Osteocyte (in vitro differentiated cells): ENCODE results near the gene GFI1B. TPM values are rescaled to one million over a fixed set of nuclear protein-coding genes. Genes with fewer than 3 reads are reported as not detected.
"Not testable (repeated sequence)": the region's sequence is repeated elsewhere in the genome, so short reads cannot be mapped to it uniquely, and the experiment has no call there.

ENCODE experiments used
- DNase-seq: peaks from one replicate; pipeline ENCODE4 v3.0.0; 2021; ENCODE audit warnings: mixed read lengths; ENCODE audit not compliant: unreplicated experiment; ENCODE audit errors: extremely low spot score
- H3K27ac Mint-ChIP-seq: one replicate; pipeline ENCODE4 v1.8.0; 2021; ENCODE audit warnings: mild to moderate bottlenecking, mixed read lengths; ENCODE audit not compliant: unreplicated experiment
- H3K27me3 Mint-ChIP-seq: one replicate; pipeline ENCODE4 v1.8.0; 2021; ENCODE audit warnings: mixed read lengths; ENCODE audit not compliant: unreplicated experiment
- H3K36me3 Mint-ChIP-seq: one replicate; pipeline ENCODE4 v1.8.0; 2021; ENCODE audit warnings: mixed read lengths; ENCODE audit not compliant: unreplicated experiment
- H3K4me1 Mint-ChIP-seq: one replicate; pipeline ENCODE4 v1.8.0; 2021; ENCODE audit warnings: mixed read lengths; ENCODE audit not compliant: unreplicated experiment
- H3K4me3 Mint-ChIP-seq: one replicate; pipeline ENCODE4 v1.8.0; 2021; ENCODE audit warnings: mild to moderate bottlenecking, moderate library complexity, mixed read lengths; ENCODE audit not compliant: unreplicated experiment
- H3K9me3 Mint-ChIP-seq: one replicate; pipeline ENCODE4 v1.8.0; 2021; ENCODE audit warnings: mixed read lengths; ENCODE audit not compliant: unreplicated experiment
- microRNA-seq: library from miRNA; unstranded; fragments of <30 nt; microRNA quantifications from one replicate; pipeline ENCODE4 v1.1.0, GENCODE V29; 2020; ENCODE audit not compliant: unreplicated experiment
- total RNA-seq: library from RNA; stranded (reverse); gene quantifications from 2 replicates; pipeline ENCODE4 v1.2.1, GENCODE V29; 2021
- TF ChIP-seq, protein P1 (sequence below): fragments of 200-600 bp; sonication (generic); IDR thresholded peaks from 2 replicates; pipeline ENCODE4 v1.5.0; 2021; ENCODE audit warnings: antibody characterized with exemption, mild to moderate bottlenecking, moderate library complexity

GFI1B gene
- total RNA-seq, 1 donor from 2014 or later = not detected

- Mint-ChIP-seq H3K36me3 (peaks cover 8% of the 10 kb centered on the region), H3K9me3 (no peaks in the 10 kb centered on the region), H3K4me3 (no peak overlapping the region), H3K27me3 (no peaks in the 10 kb centered on the region), H3K27ac (no peak overlapping the region), H3K4me1 (no peaks in the 10 kb centered on the region)
- no peak for DNase-seq
- TF ChIP-seq, protein P1, sequence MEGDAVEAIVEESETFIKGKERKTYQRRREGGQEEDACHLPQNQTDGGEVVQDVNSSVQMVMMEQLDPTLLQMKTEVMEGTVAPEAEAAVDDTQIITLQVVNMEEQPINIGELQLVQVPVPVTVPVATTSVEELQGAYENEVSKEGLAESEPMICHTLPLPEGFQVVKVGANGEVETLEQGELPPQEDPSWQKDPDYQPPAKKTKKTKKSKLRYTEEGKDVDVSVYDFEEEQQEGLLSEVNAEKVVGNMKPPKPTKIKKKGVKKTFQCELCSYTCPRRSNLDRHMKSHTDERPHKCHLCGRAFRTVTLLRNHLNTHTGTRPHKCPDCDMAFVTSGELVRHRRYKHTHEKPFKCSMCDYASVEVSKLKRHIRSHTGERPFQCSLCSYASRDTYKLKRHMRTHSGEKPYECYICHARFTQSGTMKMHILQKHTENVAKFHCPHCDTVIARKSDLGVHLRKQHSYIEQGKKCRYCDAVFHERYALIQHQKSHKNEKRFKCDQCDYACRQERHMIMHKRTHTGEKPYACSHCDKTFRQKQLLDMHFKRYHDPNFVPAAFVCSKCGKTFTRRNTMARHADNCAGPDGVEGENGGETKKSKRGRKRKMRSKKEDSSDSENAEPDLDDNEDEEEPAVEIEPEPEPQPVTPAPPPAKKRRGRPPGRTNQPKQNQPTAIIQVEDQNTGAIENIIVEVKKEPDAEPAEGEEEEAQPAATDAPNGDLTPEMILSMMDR = no peak
Measured at GRCh38 chr9:133037775-133038515, 59.5 kb downstream of the GFI1B start.

- TF ChIP-seq, protein P1 = peak; percentile 71
- H3K27me3 Mint-ChIP-seq, H3K4me3 Mint-ChIP-seq, H3K4me1 Mint-ChIP-seq, H3K27ac Mint-ChIP-seq, H3K9me3 Mint-ChIP-seq, DNase-seq: not testable (repeated sequence)
- H3K36me3 Mint-ChIP-seq = peaks cover 24% of the 10 kb centered on the region
Measured at GRCh38 chr9:133040892-133041479, 62.5 kb downstream of the GFI1B start.

Small RNAs within 50 kb of the gene (microRNA-seq; reads per million reads assigned to microRNA genes)
- gene MIR548AW = not detected

Other genes with a start within 250 kb of the GFI1B start
- 0.91 and 2.1 TPM in 2 replicates for gene AK8, start 100.4 kb upstream of the GFI1B start, total RNA-seq
- gene SPACA9, start 99.8 kb upstream of the GFI1B start, total RNA-seq = 6.7 and 7.5 TPM in 2 replicates
- 50.8 and 59.1 TPM in 2 replicates for gene TSC1, start 34.1 kb upstream of the GFI1B start, total RNA-seq
- 60.7 and 65.1 TPM in 2 replicates for gene GTF3C5, start 52.3 kb downstream of the GFI1B start, total RNA-seq
- 1.3 and 1.9 TPM in 2 replicates for gene CEL, start 83.3 kb downstream of the GFI1B start, total RNA-seq
- 35.1 and 38.4 TPM in 2 replicates for gene RALGDS, start 142.5 kb downstream of the GFI1B start, total RNA-seq
- gene GBGT1, start 185.2 kb downstream of the GFI1B start, total RNA-seq = 3.1 and 4.1 TPM in 2 replicates
- gene OBP2B, start 230.6 kb downstream of the GFI1B start, total RNA-seq = not detected in 2 replicates